CD4-positive, alpha-beta T cell treated with Interleukin-6 at 100 ng/mL for 8 hours (primary cell): ENCODE results near the gene MYO10.

Source experiments
- DNase-seq: peaks from one replicate; pipeline ENCODE4 v3.0.0-alpha.2; 2020; ENCODE audit warnings: mixed read lengths, low spot score

Gene MYO10

DNA sequence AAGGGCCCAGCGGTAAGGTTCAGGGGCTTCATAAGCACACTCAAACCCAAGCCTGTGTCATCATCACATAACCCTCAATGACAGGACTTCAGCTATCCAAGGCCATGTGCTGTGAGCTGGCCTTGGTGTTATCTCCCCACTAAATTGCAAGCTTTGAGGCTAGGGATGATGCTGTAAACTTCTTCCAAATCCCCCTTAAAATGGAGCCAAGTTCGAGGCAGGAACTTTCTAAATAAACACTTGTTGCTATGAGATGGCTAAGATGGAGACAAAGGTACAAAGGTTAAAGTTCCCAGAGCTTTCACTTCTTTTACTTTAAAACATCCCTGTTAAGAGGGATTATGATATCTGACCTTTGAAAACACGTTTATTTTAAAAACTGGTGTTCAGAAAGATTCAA lies 123.6 kb downstream of the MYO10 start:
- DNase-seq, result no peak

DNA sequence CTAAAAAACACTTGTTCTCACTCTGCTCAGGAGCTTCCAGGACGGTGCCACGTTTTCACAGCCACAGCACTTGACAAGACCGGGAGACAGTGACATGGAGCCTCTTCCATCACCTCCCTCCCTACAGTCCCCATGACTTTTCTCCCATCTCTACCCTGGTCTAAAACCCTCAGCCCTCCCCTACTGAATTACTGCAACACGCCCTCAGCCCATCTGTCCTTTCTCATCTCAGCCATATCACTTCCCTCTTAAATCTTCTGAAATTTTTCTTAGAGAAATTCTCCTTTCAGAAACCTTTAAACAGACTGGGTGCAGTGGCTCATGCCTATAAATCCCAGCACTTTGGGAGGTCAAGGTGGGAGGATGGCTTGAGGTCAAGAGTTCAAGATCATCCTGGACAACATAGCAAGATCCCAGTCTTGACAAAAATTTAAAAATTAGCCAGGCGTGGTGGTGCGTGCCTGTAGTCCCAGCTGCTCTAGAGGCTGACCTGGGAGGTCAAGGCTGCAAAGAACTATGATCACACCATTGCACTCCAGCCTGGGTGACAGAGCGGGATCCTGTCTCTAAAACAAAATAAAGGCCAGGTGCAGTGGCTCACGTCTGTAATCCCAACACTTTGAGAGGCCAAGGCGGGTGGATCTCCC lies 125.8 kb downstream of the MYO10 start:
- no peak for DNase-seq

DNA sequence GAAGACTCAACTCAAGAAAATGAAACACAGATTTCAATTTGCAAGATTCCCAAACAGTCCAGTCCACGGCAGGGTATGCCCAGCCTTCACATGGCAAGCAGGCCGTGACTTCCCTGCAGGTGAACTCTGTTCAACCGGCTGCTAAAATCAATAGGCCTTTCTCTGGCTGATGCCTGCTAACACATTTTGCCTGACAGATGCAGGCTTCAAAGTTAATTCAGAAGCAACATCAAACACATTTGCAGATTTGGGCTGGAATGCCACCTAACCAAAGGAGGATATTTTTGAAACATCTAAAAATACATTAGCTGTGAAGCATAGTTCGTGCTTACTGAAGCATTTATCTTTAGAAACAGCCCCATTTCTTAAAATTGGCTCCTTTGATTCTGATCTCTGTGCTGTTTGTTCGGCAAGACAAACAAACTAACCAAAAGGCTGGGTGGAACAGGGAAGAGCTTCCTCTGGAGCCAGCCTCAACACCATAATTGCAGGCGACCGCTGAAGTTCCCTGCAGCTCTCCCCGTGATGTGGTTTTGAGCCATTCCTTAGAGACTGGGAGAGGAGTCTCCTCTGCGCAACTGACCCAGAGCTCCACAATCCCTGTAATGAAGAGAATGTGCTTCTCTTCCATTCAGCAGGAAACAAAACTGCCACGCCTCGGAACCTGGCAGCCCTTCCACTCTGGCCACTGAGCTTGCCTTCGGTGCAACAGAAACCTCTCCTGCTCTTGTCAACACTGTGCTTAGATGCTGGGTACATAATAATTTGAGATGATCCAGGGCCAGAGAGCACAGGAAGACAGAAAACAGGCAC lies 126.5 kb downstream of the MYO10 start:
- DNase-seq, result no peak

GRCh38 chr5:16809010-16809394 lies 127.1 kb downstream of the MYO10 start:
- DNase-seq, result no peak

- DNase-seq, result no peak
These were observed 128.1 kb downstream of the MYO10 start for GRCh38 chr5:16808021-16808420.

DNA sequence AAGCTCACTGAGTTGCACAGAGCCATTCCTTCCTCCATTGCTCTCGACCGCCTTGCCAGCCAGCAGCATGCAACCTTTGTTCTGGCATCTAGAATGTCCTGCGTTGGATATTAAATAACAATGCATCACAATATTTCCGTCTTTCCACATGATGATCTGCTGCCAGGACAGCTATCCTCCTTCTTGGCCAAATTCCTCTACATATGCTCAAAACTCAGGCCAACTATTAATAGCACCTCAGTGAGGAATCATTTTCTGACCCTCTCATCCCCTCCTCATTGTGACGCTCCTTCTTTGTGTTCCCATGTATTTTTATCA lies 128.6 kb downstream of the MYO10 start:
- DNase-seq, result no peak

DNA sequence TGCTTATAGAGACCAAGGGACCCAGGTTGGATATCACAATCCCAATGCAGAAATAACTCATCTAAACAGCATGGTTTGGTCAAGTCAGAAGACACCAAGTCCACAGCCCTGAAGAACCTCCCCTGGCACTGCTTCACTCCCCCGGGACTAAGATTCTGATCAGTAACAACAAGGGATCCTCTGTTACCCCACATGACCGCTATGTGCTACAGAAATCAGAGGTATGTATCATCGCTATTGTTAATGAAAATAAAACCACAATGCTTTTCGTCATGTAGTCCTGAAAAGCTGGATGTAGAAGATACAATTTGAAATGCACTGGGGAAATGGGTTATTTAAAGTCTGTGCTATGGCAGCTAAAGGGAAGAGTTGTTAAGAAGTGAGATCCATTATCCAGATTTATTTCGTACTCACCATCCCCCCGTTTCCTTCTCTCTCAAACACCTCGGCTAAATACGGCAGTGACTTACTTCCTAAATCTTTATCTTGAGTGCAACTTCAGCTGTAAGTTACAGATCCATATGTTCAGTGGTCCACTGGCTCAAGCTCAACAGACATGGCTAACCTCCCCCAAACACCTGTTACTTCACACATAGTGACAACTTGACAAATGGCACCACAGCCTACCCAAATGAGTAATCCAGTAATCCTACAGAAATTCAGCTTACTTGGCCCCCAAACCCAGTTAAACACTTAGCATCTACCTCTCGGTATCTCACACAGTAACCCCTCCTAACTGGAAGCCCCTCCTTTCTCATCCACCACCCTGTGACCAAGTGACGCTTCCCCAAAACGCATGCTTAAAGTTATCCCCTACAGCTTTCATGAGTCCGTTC lies 129.2 kb downstream of the MYO10 start:
- no peak for DNase-seq

GRCh38 chr5:16805486-16805885 lies 130.6 kb downstream of the MYO10 start:
- DNase-seq, result no peak

DNA sequence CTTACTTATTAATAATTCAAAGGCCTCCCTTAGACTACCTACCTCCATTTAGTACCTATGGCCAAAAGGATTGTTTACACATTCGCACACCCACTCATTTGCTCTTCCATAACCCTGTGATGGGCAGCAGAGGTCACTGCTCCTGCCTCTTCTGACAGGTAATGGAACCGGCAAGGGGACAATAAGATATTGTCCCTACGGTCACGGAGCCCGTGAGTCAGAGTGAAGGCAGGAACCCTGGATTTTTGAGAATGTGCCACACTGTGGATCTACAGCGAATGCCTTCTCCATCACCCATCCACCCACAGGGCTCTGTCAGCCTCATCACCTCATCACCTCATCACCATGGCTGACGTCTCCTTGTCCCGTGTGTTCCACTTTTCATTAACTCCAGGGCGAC lies 132.3 kb downstream of the MYO10 start:
- no peak for DNase-seq

- no peak for DNase-seq
These were observed 135.6 kb downstream of the MYO10 start for GRCh38 chr5:16800477-16800876.

GRCh38 chr5:16799796-16800195 lies 136.3 kb downstream of the MYO10 start:
- DNase-seq, result no peak

GRCh38 chr5:16797951-16798350 lies 138.1 kb downstream of the MYO10 start:
- no peak for DNase-seq

DNA sequence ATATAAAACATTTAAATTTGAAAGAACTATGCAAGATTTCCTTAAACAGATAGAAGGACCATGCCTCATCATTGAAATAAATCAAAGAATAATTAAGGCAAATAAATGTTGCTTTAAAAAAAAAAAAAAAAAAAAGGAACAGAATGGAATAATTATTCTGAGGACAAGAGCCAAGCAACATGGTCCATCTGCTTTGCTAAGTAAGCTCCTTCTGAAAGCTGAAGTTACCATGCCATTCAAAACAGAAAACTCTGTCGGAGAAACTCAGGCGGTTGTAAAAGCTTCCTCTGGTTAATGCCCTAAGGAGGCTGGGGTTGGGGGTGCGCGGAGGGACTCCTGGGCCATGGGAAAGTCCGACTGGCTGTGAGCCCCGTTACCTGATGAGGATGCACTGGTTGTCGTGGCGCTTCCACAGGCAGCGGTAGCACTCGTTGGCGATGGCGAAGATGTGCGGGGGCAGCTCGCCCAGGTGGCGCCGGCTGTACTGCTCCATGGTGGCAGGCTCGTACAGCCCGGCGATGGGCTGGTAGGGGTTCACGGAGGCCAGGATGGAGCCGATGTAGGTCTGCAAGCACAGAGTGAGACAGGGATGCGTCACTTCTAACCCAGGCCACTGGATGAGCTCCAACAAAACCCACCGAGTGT lies 141.7 kb downstream of the MYO10 start:
- no peak for DNase-seq

GRCh38 chr5:16792598-16793275 lies 143.4 kb downstream of the MYO10 start:
- DNase-seq, result no peak

DNA sequence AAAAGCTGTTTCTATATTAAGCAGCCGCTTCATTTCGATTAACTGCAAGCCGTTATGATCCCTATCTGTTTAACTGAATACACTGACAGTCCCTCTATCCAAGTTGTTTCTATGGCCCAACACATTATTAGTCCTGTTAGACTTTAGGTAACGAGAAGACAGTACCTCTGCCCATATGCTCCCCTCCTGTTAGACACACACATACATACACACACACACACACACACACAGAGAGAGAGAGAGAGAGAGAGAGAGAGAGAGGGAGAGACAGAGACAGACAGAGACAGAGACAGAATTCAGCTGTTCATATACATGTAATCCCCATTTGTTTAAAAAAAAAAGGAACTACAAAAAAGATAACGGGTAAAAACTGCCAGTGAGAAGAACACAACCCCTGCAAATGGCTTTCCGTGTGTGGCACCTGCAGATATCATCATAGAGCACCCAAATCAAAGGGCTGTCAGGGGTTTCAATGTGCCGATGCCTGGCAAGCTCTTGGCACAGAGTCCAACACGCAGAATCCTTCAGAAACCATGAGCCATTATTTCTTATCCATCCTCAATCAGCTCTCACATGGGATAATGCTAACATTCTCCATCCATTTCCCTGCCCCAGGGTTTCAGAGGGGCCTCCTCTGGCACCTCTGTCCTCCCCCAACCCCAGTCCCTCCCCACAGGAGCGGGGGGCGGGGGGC lies 144.0 kb downstream of the MYO10 start:
- no peak for DNase-seq

DNA sequence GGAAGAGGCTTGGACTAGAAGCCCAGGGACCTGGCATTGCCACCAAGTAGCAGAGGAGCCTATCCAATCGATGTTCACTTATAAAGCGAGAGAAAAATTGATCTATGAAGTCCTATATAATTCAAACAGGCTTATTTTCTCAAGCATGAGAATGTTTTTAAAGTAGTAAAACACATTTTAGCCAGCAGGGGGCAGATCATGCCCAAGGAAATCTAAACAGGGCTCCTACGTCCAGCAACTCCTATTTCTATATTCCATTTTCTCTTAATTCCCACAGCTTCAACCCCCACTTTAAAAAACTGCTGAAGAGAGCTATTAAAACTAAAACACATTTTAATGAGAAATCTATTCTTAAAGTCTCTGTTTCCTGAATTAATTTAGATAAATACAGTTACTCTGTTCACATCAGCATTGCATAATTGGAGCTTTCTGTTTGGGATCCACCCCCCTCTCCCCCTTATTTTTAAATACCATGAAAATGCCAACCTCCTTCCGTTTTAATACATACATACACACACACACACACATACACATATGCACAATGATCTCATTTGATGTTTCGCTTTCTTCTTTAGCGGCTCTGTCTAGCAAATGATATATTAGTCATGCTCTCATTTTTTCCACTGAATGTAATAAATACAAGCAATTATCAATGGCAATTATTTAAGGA lies 144.9 kb downstream of the MYO10 start:
- peak; percentile 8 for DNase-seq

DNA sequence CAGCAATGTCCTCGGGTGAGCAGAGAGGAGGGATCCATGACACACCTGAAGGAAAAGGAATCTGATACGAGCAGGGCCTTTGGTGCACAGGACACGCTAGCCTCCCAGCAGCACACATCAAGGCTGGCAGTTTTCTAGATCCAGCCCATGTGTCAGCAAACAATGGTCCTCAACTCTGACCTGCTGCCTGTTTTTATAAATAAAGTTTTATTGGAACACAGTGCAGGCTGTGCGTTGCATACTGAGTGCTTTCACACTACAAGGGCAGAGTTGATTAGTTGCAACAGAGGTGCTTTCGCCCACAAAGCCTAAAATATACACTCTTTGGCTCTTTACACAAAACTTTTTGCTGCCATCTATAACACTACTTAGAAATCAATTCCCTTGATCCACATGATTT lies 147.1 kb downstream of the MYO10 start:
- DNase-seq, result no peak

DNA sequence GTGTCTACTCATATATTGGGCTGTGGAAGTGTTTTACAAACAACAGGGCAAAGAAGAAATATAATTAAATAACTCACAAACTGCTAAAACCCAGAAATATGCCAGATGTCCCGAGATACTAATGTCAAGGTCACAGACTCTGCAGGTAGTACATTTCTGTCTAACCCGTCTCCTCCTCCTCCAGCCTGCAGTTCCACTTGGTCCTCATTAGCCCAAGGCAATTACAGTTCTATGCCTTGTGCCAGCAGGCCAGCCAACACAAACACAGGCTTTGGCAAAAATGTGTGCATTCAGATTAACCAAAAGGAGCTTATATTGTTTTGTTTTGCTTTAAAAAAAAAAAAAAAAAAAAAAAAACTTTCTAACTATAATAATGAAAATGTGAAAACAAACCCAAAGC lies 148.8 kb downstream of the MYO10 start:
- no peak for DNase-seq

GRCh38 chr5:16784843-16785791 lies 151.0 kb downstream of the MYO10 start:
- DNase-seq, result no peak

DNA sequence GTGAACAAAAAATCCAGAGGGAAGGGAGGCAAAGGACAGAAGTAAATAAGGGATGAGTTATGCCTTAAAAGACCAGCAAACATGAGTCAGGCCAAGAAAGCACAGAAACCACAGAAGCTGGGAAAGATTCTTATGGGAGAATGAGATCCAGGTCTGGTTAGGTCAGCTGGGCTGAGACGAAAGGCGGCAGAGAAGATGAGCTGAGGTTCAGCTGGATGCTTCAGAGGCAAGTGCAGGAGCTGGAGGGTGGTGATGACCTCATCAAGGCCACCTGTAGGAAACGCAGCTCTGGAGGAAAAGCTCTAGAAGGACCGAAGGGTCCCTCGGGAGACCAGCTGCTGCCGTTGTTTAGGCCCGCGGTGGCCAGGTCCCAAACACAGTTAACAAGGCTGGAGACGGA lies 152.0 kb downstream of the MYO10 start:
- DNase-seq, result no peak
